22Rv1 (cell line): ENCODE data around the gene SF3B5.

ENCODE experiments used
- CTCF ChIP-seq: fragments of 450-650 bp; IDR thresholded peaks from 2 replicates; pipeline ENCODE4 v1.5.1; 2017; ENCODE audit warnings: mild to moderate bottlenecking
- ZFX ChIP-seq: fragments of 450-650 bp; IDR thresholded peaks from 2 replicates; pipeline ENCODE4 v1.6.1; 2017; ENCODE audit warnings: antibody characterized with exemption, borderline replicate concordance

GRCh38 chr6:144131248-144131709 is 35.9 kb upstream of the SF3B5 start:
- TF ChIP-seq CTCF, result no peak
- TF ChIP-seq ZFX, result no peak
